ENCODE results near the gene PRSS57. TPM values are rescaled to one million over a fixed set of nuclear protein-coding genes. Genes with fewer than 3 reads are reported as not detected.
"Not testable (repeated sequence)": the region's sequence is repeated elsewhere in the genome, so short reads cannot be mapped to it uniquely, and the experiment has no call there.

Gene PRSS57
- total RNA-seq, 1 donor: not detected

DNA sequence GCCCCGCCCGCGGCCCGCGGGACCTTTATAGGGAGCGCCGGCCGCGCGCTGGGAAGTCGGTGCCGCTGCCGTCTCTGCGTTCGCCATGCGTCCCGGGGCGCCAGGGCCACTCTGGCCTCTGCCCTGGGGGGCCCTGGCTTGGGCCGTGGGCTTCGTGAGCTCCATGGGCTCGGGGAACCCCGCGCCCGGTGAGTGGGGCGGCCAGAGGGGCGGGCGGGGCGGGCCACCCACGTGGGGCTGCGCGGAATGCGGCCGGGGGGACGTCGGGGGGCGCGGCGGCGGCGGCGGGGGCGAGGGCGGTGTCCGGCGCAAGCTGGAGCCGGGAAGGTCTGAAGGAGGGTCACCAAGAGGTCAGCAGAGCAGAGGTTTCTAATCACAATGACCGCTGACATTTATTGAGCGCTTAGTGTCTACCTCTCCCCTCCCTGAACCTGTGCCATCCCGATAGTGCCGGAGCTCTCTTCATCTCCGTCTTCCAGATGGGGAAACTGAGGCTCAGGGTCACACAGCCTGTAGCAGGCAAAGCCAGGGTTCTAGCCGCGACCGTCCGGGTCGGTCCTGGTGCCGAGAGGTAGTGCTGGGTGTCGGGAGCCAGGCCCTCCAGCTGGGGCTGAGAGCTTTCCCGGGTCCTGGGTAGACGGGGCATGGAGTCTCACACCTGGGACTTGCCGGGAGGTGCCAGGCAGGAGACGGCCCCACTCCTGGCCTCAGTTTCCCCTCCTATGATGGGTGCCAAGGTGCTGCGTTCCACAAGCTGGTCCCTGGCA, 18.7 kb downstream of the PRSS57 start, which contains the start of gene FSTL3:
FSTL3 (plus strand) TSS at position 54 of the 767 bp plus-strand sequence; CDS start at position 86, 32 bp downstream.
- Histone ChIP-seq H3K4me2 (ENCODE audit: insufficient read depth, low read length) (peak within 1 kb of the TSS; percentile 87), H3K27ac (ENCODE audit: low read depth, low read length) (peak within 1 kb of the TSS; percentile 56), H3K9me3 (ENCODE audit: low read depth, low read length) (no peaks in the 10 kb centered on the region), H3K4me1 (ENCODE audit: insufficient read depth, low read length) (peaks cover 12% of the 10 kb centered on the region), H2AFZ (ENCODE audit: low read length) (no peak within 1 kb of the TSS), H3K27me3 (ENCODE audit: insufficient read depth, low read length) (no peaks in the 10 kb centered on the region), H3K79me2 (ENCODE audit: insufficient read depth, low read length) (peaks cover 9% of the 10 kb centered on the region), H4K20me1 (ENCODE audit: insufficient read depth, low read length) (peaks cover 12% of the 10 kb centered on the region), H3K36me3 (ENCODE audit: insufficient read depth, low read length) (no peaks in the 10 kb centered on the region), H3K4me3 (ENCODE audit: insufficient read depth, low read length) (peak within 1 kb of the TSS; percentile 75)
- peak; percentile 92 for DNase-seq (ENCODE audit: insufficient read length, low spot score, missing footprints)
- TF ChIP-seq, protein P1, sequence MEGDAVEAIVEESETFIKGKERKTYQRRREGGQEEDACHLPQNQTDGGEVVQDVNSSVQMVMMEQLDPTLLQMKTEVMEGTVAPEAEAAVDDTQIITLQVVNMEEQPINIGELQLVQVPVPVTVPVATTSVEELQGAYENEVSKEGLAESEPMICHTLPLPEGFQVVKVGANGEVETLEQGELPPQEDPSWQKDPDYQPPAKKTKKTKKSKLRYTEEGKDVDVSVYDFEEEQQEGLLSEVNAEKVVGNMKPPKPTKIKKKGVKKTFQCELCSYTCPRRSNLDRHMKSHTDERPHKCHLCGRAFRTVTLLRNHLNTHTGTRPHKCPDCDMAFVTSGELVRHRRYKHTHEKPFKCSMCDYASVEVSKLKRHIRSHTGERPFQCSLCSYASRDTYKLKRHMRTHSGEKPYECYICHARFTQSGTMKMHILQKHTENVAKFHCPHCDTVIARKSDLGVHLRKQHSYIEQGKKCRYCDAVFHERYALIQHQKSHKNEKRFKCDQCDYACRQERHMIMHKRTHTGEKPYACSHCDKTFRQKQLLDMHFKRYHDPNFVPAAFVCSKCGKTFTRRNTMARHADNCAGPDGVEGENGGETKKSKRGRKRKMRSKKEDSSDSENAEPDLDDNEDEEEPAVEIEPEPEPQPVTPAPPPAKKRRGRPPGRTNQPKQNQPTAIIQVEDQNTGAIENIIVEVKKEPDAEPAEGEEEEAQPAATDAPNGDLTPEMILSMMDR (IDR thresholded peaks at IDR 0.05; ENCODE audit: extremely low read depth, low read depth, low read length): no peak

DNA sequence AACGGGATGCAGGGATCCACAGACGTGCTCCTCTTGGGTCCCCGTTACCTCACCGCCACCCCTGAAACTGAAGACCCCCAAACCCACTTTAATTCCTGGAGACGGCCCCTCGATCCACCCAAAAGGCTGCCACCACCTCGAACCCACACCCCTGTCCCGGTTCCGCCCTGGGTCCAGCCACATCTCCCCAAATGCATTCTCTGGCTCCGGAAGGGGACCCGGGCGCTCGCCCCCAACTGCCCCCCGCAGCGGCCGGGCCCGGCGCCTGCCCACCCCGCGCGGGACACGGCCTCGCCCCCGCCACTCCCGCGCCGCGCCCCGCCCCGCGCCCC, 19.3 kb downstream of the PRSS57 start:
- peaks cover 12% of the 10 kb centered on the region for H3K4me1 ChIP-seq (ENCODE audit: insufficient read depth, low read length)
- H4K20me1 ChIP-seq (ENCODE audit: insufficient read depth, low read length): peaks cover 12% of the 10 kb centered on the region
- TF ChIP-seq, protein P1 (IDR thresholded peaks at IDR 0.05; ENCODE audit: extremely low read depth, low read depth, low read length): no peak
- peak overlapping the region; percentile 57 for H3K4me2 ChIP-seq (ENCODE audit: insufficient read depth, low read length)
- no peaks in the 10 kb centered on the region for H3K27me3 ChIP-seq (ENCODE audit: insufficient read depth, low read length)
- DNase-seq (ENCODE audit: insufficient read length, low spot score, missing footprints): no peak
- H3K4me3 ChIP-seq (ENCODE audit: insufficient read depth, low read length): peak overlapping the region; percentile 75
- no peaks in the 10 kb centered on the region for H3K36me3 ChIP-seq (ENCODE audit: insufficient read depth, low read length)
- H2AFZ ChIP-seq (ENCODE audit: low read length): no peak overlapping the region
- H3K9me3 ChIP-seq (ENCODE audit: low read depth, low read length): no peaks in the 10 kb centered on the region
- no peak overlapping the region for H3K27ac ChIP-seq (ENCODE audit: low read depth, low read length)
- H3K79me2 ChIP-seq (ENCODE audit: insufficient read depth, low read length): peaks cover 9% of the 10 kb centered on the region

DNA sequence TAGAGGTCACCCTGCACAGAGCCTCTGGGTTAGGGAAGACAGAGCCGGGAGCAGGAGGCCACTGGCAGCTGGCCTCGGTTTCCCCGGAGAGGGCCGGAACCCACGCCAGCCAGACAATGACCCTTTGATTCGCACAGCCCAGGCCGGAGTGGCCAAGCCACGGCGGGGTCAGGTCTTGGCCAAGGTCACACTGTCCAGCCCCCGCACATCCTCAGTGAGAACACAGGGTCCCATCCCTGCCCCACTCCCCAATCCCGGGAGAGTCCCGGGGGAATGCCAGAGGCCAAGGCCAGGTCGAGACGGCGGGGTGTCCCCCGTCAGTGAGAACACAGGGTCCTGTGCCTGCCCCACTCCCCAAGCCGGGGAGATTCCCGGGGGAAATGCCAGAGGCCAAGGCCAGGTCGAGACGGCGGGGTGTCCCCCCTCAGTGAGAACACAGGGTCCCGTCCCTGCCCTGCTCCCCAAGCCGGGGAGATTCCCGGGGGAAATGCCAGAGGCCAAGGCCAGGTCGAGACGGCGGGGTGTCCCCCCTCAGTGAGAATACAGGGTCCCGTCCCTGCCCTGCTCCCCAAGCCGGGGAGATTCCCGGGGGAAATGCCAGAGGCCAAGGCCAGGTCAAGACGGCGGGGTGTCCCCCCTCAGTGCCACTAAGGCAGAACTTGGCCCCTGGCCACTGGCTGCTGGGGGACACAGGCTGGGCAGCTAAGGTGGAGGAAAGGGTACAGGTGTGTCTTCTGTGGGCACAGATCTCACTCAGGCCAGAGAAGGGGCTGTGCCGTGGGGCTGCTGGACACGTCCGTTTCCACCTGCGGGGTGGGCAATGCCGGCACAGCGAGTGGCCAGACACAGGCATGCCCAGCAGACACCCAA, 20.7 kb downstream of the PRSS57 start:
- Histone ChIP-seq H3K27ac (ENCODE audit: low read depth, low read length) (no peak overlapping the region), H3K9me3 (ENCODE audit: low read depth, low read length) (no peaks in the 10 kb centered on the region), H3K4me3 (ENCODE audit: insufficient read depth, low read length) (no peak overlapping the region), H3K4me2 (ENCODE audit: insufficient read depth, low read length) (no peak overlapping the region), H3K36me3 (ENCODE audit: insufficient read depth, low read length) (no peaks in the 10 kb centered on the region), H3K4me1 (ENCODE audit: insufficient read depth, low read length) (peaks cover 11% of the 10 kb centered on the region), H4K20me1 (ENCODE audit: insufficient read depth, low read length) (peaks cover 12% of the 10 kb centered on the region), H2AFZ (ENCODE audit: low read length) (no peak overlapping the region), H3K27me3 (ENCODE audit: insufficient read depth, low read length) (no peaks in the 10 kb centered on the region), H3K79me2 (ENCODE audit: insufficient read depth, low read length) (peaks cover 8% of the 10 kb centered on the region)
- DNase-seq (ENCODE audit: insufficient read length, low spot score, missing footprints): peak; percentile 90
- TF ChIP-seq, protein P1 (IDR thresholded peaks at IDR 0.05; ENCODE audit: extremely low read depth, low read depth, low read length): no peak

DNA sequence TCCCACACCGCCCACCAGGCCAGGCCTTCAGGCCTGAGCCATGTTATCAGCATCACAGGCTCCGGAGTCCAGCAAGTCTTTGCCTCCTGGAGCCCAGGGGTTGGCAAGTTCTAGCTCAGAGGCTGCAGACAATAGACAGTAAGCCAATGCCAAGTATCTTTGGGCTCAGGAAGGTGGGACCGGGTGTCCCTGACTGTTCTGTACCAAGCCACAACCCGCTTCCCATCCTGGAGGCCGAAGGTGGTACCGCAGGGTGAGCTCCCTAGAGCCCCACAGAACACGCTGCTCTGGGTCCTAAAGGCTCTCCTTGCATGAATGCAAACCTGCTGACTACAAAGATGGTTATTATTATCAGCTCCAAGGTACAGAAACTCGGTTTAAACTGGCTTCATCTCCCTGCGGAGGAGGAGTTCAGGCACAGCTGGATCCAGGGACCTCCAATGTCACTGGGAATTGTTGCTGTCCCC, 24.6 kb downstream of the PRSS57 start:
- no peak overlapping the region for H3K27ac ChIP-seq (ENCODE audit: low read depth, low read length)
- H3K27me3 ChIP-seq (ENCODE audit: insufficient read depth, low read length): no peaks in the 10 kb centered on the region
- TF ChIP-seq, protein P1 (IDR thresholded peaks at IDR 0.05; ENCODE audit: extremely low read depth, low read depth, low read length): no peak
- H3K4me1 ChIP-seq (ENCODE audit: insufficient read depth, low read length): no peaks in the 10 kb centered on the region
- H2AFZ ChIP-seq (ENCODE audit: low read length): no peak overlapping the region
- H3K4me3 ChIP-seq (ENCODE audit: insufficient read depth, low read length): no peak overlapping the region
- no peaks in the 10 kb centered on the region for H3K79me2 ChIP-seq (ENCODE audit: insufficient read depth, low read length)
- DNase-seq (ENCODE audit: insufficient read length, low spot score, missing footprints): peak; percentile 88
- H3K4me2 ChIP-seq (ENCODE audit: insufficient read depth, low read length): no peak overlapping the region
- no peaks in the 10 kb centered on the region for H3K9me3 ChIP-seq (ENCODE audit: low read depth, low read length)
- H3K36me3 ChIP-seq (ENCODE audit: insufficient read depth, low read length): no peaks in the 10 kb centered on the region
- no peaks in the 10 kb centered on the region for H4K20me1 ChIP-seq (ENCODE audit: insufficient read depth, low read length)

DNA sequence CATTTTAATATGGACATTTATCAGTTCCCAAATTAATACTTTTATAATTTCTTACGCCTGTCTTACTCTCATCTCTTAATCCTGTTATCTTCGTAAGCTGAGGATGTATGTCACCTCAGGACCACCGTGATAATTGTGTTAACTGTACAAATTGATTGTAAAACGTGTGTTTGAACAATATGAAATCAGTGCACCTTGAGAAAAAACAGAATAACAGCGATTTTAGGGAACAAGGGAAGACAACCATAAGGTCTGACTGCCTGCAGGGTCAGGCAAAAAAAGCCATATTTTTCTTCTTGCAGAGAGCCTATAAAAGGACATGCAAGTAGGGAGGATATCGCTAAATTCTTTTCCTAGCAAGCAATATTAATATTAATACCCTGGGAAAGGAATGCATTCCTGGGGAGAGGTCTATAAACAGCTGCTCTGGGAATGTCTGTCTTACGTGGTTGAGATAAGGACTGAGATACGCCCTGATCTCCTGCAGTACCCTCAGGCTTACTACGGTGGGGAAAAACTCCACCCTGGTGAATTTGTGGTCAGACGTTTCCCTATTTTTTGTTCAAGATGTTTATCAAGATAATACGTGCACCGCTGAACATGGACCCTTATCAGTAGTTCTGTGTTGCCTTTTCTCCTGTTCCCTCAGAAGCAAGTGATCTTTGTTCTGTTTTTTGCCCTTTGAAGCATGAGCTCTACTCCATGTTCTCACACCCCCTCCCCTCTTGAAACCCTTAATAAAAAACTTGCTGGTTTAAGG, 26.4 kb downstream of the PRSS57 start:
- H3K4me3 ChIP-seq (ENCODE audit: insufficient read depth, low read length); DNase-seq (ENCODE audit: insufficient read length, low spot score, missing footprints); H3K27me3 ChIP-seq (ENCODE audit: insufficient read depth, low read length); H3K9me3 ChIP-seq (ENCODE audit: low read depth, low read length); H3K4me2 ChIP-seq (ENCODE audit: insufficient read depth, low read length); H4K20me1 ChIP-seq (ENCODE audit: insufficient read depth, low read length); H2AFZ ChIP-seq (ENCODE audit: low read length); H3K36me3 ChIP-seq (ENCODE audit: insufficient read depth, low read length); H3K27ac ChIP-seq (ENCODE audit: low read depth, low read length); H3K79me2 ChIP-seq (ENCODE audit: insufficient read depth, low read length); H3K4me1 ChIP-seq (ENCODE audit: insufficient read depth, low read length): not testable (repeated sequence)
